GM21825 (cell line): ENCODE results near the gene PAAF1.
A peak's percentile ranks its signal among the peaks of the same experiment; 100 is the strongest.

Source experiments
- ATAC-seq: cut with Tn5 transposase; IDR thresholded peaks from one replicate; pipeline ENCODE4 v1.9.1; 2021; ENCODE audit warnings: mild to moderate bottlenecking, moderate library complexity; ENCODE audit not compliant: unreplicated experiment

PAAF1 gene

DNA sequence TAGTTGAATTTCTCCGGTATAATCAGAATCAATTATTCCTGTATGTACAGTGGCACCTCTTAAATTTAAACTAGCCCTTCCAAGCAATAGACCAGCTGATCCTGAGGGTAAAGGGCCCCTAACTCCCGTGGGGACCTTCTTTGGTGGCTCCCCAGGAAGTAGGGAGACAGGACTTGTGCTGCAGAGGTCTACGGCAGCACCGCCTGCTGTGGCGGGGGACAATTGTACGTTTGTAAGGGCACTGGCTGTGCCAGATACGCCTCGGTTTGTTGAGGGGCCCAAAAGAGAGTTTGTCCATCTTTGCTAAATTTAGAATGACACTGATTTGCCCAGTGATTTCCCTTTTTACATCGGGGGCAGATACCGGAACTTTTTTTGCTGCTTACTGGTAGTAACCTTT lies 68.1 kb downstream of the PAAF1 start:
- no peak for ATAC-seq

DNA sequence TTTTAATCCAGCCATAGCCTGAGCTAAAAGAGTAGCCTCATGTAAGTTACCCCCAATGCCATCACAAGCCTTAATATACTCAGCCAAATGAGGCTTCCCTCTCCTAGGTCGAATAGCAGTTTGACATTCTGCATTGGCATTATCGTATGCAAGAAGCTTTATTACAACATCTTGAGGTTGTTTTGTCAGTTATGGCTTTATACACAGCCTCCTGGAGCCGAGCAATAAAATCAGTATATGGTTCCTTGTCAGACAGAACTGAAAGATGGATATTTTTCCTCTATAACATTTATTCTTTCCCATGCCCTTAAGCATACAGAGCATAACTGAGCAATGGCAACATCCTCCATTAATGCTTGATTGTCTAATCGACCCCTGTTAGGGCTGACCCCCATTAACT lies 68.6 kb downstream of the PAAF1 start:
- ATAC-seq = no peak

DNA sequence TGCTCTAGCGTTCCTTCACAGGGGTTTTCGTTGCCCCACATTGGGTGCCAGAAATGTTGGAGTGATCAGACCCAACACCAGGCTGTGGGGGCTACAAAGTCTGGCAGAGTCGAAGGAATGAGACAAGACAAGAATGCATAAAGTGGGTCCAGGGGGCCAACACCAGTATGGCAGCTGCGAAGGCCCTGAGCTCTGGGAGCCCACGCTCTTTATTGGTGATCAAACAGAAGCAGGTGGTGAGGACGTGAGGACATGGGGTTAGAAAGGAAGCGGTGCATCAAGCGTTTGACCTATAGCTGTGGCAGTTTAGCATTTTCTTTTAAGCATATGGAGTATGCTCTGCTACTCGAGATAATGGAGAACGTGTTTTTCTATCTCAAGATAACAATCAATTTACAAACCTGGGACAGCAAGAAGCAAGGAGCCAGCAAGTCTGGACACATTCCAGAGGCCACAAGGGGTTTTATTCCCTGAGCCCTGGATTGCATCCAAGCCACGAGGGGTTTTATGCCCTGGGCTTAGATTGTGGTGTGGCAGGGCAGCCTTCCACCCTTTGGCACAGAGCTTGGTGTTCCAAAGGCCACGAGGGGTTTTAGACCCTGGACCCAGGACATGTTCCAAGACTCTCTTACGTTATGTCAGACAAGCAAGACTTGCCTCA lies 70.1 kb downstream of the PAAF1 start:
- no peak for ATAC-seq

DNA sequence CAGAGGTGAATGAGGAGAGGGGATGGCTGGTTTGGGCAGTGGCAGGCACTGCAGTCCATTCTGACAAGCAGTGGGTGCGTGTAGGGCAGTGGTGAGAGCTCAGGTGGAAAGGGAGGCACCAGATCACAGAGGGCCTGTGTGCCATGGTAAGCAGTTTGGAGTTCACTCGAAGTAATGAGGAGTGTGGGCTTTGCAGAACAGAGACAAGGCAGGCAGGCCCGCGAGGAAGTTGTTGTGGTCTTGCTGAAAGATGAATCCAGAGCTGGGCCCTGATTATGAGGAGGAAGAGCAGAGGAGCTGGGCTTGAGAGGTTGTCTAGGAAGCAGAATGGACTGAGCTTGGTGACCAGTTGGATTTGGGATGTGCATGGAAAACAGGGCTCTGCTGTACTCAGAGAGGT lies 72.4 kb downstream of the PAAF1 start:
- no peak for ATAC-seq

DNA sequence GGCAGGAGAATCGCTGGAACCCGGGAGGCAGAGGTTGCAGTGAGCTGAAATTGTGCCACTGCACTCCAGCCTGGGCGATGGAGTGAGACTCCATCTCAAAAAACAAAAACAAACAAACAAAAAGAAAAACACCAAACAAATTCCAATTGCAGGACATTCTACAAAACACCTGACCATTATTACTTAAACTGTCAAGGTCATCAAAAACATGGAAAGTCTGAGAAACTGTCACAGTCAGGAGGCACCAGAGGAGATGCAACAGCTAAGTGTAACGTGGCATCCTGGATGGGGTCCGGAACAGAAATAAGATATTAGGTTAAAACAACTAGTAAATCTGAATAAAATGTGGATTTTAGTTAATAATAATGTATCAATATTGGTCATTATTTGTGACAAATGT lies 73.1 kb downstream of the PAAF1 start:
- ATAC-seq = no peak

DNA sequence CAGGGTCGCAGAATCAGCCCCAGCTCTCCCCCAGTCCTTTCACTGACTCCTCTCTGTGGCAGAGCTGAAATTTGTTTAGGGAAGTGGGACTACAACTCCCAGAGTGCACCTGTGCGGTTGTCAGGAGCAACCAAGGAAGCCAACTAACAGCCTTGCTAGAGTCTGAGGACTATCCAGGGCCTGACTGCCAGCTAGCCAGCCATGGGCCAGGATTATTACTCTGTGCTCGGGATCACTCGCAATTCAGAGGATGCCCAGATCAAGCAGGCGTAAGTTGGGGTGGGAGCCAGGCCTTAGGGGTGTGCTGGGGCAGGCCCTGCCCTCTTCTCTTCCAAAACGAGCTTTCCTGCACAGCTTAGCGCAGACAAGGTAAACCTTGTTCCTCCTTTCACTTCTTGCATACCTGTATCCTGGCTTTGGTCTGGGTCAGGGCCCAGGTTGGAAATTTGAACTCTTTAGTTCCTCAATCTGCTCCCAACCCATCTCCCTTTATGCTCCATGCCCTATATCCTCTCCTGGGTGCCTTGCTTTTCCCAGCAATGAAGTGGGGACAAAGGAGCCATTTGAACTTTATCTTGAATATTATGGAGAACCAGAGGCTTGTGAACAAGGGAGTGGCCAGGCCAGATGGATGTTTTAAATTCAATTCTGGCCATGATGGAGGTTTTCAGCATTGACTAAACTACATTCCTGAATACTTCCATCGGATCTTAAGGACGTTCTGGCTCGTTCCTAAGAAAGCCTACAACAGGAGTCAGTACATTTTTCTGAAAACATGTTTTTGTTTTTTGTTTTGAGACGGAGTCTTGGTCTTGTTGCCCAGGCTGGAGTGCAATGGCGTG lies 74.3 kb downstream of the PAAF1 start, which contains the start of gene DNAJB13:
DNAJB13 (plus strand) TSS at position 158 of the 842 bp plus-strand sequence; CDS start at position 202, 44 bp downstream.
- ATAC-seq = peak; percentile 73

DNA sequence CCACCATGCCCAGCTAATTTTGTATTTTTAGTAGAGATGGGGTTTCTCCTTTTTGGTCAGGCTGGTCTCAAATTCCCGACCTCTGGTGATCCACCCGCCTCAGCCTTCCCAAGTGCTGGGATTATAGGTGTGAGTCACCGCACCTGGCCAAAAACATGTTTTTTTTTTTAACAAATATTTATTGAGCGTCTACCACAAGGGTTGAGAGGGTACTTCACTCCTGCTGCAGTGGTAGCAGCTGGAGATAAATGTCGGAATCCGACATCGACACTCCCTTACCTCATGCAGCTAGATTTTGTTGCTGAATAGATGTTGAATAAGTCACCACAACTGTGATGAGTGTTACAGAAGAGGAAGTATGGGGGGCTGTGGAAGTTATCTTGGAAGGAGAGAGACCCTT lies 75.0 kb downstream of the PAAF1 start:
- no peak for ATAC-seq

DNA sequence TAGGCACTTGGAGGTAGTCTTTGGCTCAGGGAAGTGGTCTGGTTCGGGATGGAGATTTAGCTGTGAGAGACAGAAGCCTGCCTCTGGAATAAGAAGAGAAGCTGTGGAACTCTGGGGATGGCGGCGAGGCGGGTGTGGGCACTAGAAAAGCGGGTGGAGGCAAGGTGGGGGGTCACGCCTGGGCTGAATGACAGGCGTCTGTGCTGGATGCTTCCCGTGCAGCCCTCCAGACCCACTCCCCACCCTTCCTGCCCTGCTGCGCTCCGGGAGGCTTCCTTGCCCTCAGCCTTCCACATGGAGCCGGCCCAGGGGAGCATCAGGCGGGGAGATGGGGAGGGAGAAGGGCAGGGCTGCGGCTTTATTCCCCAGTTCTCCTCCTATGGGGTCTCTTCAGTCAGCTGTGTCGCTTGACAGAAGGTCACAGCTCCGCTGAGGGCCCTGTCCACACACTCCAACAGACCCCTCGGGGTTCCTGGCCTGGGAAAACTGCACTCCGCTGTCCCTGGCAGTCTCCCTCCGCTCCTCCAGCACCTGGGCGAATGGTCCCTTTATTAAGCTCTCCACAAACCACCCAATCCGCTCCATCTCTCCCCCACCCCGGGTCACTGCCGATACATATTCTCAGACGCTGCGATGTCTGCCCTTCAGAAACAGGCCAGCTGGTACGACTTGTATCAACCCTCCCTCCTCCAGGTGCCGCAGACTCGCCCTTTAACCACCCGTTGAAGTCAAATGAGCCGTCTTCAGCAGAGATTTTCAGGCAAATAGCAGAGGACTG lies 80.3 kb downstream of the PAAF1 start:
- ATAC-seq = no peak

DNA sequence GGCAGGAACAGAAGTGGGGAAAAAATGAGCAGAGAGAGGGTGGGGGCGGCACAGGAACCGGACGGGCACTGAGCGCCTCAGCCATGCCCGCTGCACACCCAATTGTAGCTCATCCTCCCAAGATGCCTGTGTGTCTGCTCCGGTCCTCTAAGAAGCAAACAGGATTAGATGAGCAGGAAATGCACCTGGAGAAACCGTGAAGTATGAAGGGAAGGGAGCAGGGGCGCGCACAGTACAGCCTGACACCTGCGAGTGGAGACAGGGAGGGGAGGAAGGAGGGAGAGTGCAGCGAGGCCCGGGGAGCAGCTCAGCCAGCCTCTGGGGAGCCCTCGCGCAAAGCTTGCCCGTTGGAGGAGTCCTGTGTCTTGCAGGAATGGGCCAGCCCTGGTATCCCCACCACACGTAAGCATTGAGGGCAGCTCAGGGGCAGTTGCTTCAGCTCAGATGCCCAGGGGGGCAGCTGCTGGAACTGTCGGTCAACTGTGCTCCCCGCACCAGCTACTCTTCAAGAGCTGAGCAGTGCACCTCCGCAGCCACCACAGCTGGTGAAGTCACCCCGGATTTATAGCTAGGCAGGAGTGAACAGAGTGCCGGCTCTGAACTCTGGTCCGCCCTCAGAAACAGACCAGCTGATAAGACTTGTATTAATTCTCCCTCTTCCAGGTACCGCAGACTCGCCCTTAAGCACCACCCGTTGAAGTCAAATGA lies 81.0 kb downstream of the PAAF1 start:
- no peak for ATAC-seq

DNA sequence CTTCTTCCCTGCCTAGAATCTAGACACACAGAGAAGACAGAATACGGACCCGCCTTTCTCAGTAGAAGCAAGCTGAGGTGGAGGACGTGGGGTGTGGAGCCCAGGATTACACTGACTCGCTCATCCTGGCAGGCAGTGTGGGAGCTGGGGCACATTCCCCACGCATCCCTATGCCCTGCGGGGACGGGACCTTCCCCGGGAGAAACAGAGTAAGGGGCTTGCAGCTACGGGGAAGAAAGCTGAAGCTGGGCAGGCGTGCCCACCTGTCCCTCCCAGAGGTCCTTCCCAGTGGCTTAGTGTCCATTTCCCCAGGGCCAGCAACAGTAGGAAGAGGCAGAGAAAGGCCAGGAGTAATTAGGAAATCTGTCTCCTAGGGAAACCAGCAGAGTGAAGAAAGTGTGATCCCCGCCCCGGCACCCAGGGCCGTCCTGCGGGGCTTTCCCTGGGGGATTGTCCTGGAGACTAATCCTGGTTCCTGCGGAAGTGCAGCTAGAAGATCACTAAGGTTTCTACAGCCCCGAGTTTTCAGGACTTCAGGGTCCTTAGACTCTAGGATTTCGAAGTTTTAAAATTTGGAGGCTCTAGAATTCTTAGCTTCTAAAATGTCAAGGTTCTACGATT lies 81.8 kb downstream of the PAAF1 start:
- no peak for ATAC-seq

DNA sequence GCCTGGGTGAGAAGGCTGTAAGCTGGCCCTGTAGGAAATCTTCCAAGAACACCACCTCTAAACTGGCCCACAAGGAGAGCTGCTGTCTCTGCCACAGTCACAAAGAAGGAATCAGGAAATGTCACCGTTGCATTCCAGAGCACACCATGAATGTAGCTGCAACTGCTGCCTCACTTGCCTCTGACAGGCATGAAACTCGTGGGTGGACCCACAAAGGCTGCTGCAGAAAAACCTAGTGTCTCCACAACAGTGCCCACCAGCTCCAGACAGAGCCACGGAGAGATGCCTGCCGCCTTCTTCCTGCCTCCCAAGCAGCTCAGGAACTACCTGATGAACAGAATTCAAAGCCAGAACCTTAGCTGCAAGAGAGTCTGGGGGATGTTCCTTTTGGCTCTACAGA lies 84.5 kb downstream of the PAAF1 start:
- no peak for ATAC-seq

DNA sequence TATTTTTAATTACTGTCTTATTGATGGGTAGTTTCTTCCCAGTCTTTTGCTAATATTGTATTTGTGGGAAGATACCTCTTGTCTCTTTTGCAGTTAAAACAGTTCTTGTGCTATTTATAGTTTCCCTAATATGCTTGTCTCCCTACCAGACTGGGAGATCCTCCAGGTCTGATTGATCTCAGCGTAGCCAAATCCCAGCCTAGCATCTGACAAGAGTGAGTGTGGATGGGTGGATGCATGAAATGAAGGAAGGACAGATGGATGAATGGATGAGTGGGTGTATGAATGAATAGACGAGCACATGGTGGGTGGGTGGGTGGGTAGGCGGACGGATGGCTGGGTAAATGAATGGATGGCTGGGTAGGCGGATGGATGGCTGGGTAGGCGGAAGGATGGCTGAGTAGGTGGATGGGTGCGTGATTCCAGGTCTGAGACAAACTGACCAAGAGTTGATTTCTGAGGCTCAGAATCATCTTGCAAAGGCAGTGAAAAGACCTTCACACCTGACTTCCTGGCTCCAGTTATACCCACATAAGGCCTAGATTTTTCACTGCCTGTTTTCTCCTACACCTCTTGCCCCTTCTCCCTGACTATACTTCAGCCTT lies 85.4 kb downstream of the PAAF1 start:
- no peak for ATAC-seq

DNA sequence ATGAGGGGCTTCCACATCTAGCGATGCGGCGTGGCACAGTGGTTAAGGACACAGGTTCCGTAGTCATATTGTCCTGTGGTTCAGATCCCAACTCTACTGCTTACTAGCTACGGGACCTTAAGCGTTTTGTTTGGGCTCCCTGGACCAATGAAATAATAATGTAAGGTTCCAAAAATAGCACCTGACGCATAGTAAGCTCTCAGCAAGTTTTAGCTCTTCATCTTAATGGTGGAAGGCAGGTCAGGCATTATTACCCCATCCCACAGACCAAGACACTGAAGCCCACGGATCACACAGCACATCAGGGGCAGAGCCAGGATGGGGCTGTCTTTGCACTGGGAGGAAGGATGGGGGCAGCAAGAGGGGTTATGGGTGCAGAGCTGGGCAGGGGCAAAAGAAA lies 87.1 kb downstream of the PAAF1 start:
- no peak for ATAC-seq

DNA sequence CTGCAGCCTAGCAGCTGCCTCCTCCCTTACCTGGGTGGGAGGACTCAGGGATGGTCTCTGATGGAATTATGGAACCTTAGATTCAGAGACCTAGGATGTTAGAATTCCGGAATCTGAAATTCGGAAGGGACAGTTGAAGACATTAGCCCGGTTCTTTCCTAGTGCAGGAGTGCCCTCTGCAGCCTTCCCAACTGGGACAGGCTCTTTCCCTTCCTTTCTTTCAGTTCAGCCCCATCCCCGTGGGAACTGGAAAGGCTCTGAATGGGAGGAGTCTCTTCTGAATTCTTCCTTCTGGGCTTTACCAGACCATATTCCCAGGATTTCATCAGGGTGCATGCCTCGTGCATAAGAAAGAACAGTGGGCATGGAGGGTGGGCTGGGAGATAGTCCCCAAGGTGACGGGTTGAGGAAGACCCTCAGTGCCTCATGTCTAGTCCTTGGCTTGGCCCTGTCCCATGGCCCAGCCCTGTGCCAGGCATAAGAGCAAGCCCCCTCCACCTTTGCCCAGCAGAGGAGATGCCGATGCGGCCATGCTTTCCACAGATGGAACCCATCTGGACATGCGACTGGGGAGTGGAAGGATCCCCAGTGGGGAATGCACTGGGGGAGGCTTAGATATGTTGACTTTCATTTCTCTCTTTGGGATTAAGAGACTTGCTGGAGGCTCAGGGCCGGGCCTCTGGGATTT lies 88.4 kb downstream of the PAAF1 start:
- no peak for ATAC-seq

DNA sequence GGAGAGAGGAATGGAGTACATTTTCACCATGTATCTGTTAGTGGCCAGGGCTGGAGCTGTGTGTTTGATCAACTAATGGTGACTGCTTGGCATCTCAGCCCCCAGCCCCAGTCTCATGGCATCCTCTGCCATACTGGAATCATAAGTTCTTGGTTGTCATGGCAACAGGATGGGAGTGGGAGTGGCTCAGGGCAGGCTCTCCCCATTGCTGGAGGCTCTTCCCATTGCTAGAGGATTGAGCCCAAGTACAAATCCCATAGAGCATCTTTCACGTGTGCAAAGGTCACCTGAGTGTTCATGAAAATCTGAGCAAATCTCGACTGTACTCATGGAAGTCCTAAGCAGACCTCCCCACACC lies 88.9 kb downstream of the PAAF1 start:
- ATAC-seq = no peak

DNA sequence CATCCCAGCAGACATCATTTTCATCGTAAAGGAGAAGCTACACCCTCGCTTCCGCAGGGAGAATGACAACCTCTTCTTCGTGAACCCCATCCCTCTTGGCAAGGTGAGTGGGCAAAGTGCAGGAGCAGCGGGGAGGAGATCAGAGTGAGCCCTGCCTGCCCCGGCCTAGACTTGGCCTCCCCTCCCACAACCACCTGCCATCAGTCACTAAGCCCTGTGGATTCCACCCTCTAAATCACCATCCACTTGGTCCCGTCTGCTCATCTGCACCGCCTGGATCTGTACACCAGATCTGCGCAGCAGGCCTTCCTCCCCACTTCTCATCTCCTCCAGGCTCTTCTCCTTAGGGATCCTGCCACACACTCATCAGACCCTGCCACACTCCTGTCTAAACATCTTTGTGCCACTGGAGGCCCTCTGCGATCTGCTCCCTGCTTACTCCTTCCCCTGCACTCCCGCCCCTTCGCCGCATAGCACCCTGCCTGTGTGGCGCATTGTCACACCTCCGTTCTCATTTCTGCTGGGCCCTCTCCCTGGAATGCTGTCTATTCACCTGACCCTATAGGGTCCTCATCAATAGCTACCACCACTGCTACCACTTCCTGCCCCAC lies 91.7 kb downstream of the PAAF1 start:
- ATAC-seq = no peak

DNA sequence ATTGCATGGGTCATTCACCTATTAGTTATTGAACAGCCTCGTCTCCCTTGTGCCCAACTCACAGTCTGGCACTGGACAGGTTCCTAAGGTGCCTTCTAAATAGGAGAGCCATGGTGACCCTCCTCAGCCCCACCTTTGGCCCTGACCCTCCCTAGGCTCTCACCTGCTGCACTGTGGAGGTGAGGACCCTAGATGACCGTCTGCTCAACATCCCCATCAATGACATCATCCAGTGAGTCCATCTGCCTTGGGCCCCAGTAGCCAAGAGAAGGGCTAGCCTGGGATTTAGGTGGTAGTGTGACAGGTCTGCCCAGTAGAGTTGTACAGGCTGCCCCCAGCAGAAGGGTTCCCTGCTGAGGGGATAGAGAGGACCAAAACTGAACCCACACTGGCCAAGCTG lies 92.3 kb downstream of the PAAF1 start:
- ATAC-seq = no peak

DNA sequence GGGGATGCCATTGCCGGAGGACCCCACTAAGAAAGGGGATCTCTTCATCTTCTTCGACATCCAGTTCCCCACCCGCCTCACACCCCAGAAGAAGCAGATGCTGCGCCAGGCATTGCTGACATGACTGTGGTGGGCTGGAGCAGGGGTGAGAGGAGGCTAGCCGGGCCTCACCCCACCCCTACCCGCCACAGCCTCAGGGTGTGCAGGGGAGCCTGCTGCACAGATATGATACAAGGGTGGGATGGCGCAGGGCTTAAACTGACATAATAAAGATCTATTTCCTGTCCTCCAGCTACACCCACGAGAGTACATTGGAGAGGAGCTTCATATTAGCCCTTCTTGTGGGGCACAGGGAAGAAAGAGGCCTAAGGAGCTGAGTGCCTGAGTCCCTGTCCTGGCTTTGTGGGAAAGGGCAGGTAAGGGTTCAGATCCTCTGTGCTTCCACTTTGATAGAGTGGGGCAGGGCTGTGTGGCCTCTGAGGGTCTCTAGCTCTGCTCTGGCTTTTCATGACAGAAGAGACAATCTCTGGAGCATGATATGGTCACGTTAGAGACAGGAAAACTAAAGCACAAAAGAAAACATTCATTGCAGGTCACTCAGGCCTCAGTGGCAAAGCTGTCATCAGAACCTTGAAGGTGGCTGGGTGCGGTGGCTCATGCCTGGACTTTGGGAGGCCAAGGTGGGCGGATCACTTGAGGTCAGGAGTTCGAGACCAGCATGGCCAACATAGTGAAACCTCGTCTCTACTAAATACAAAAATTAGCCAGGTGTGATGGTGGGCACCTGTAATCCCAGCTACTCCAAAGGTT lies 93.4 kb downstream of the PAAF1 start:
- no peak for ATAC-seq
